Measurements from ENCODE around the gene PMM1.

PMM1 gene

DNA sequence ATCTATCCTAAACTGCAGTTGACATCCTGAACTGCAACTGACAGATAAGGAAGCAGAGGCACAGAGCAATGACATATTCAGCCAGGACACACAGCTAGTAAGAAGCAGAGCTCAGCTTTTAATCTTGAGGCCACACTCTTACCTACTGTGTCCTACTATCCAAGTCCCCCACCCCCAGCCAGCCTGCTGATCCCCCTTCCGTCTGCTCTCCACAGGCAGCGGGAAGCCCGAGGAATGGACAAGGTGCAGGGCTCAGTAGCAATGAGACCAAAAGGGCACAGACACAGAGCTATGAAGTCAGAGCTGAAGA lies 49.7 kb downstream of the PMM1 start:
- DNase-seq (ENCODE audit: insufficient read length, low spot score) (no peak), FAIRE-seq (no peak)

DNA sequence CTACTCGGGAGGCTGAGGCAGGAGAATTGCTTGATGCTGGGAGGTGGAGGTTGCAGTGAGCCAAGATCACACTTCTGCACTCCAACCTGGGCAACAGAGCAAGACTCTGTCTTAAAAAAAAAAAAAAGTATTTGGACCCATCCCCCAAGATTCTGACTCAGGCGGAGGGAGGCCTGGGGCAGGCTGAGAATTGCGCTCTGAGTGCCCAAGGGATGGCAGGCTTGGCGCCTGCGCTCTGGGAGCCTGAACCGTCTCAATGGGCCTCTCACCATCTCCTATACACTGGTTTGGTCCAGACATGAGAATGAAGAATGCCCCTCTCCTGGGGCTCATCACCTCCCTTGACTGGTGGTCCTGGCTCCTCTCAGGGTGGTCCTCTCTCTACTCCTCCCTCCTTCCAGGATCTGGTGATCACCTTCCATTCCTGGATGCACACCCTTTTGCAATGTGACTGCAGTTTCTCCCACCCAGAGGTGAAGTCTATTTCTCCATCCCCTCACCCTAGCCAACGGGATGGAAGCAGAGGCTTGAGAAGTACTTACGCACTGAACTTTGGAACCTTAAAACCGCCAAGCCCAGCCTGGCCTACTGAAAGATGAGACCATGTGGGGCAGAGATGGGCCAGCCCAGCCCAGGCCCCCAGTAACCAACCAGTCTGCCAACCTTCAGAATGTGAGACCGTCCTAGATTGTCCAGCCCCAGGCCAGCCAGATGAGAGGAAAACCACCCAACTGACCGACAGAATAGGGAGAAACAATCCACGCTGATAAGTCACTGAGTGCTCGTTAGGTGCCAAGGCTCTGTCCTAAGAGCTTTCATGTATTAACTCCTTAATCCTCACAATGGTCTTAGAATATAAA lies 50.3 kb downstream of the PMM1 start:
- DNase-seq (ENCODE audit: insufficient read length, low spot score) = no peak

DNA sequence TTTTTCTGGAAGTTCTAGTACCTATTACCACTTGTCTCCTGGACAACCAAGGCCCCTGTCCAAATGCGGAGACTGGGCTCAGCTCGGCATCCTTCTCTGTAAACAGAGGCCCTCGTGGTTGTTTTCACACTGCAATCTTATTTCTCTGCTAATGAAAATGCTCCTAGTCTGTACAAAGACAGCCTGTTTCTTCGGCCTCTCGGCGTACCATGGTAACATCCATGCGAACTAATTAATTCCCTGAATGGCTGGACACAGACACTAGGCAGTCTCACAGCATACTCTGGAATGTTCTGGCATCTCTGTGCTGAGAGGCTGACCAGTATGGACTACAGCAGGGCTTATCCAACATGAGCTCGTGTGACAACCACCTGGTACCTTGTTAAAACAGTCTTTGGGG lies 51.1 kb downstream of the PMM1 start:
- DNase-seq (ENCODE audit: insufficient read length, low spot score) = no peak
- no peak for FAIRE-seq

More for the DNA sequence above, 50.3 kb downstream of the PMM1 start:
- no peak for FAIRE-seq

DNA sequence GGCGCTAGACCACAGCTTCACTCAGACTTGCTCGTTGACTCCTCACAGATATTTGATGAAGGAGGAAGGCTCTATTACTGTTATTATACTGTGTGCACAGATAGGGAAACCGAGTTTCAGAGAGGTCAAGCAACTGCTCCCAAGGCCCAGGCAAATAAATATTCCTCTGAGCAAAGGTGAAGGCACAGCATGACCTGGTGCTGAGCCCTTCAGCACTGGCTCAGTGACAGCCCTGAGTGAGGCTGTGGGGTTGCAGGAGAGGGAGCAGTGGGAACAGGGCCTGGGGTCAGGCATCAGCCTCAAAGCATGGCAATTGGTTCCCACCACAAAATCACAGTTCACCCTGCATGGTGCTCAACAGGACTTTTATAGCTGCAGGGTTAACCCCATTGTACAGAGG lies 52.4 kb downstream of the PMM1 start:
- no peak for DNase-seq (ENCODE audit: insufficient read length, low spot score)
- no peak for FAIRE-seq

DNA sequence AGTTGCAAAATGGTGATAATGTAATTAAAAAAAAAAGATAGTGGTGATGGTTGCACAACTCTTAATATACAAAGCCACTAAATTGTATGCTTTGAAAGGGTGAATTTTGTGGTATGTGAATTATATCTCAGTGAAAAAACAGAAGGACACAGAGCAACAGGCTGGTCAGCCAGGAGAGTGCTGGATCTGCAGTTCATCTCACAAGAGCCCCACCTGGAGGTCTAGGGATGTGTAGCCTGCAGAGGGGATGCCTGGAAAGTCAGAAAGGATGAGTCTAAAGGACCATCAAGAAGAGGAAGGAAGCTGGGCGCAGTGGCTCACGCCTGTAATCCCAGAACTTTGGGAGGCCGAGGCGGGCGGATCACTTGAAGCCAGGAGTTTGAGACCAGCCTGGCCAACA lies 54.4 kb downstream of the PMM1 start:
- DNase-seq (ENCODE audit: insufficient read length, low spot score) = no peak
- FAIRE-seq = no peak

DNA sequence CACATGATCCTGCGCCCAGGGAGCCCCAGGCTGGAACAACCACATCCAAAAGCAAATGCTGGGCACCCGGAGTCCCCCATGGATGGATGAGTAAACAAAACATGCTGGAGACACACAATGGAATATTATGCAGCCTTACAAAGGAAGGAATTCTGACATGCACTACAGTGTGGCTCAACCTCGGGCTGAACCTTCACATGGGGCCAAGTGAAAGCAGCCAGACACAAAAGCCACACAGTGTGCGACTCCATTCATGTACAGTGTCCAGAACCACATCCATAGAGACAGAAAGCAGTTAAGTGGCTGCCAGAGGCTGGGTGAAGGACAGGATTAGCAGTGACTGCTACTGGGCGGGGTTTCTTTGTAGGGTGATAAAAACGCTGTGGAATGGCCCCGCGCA lies 55.4 kb downstream of the PMM1 start:
- FAIRE-seq (no peak), DNase-seq (ENCODE audit: insufficient read length, low spot score) (no peak)

DNA sequence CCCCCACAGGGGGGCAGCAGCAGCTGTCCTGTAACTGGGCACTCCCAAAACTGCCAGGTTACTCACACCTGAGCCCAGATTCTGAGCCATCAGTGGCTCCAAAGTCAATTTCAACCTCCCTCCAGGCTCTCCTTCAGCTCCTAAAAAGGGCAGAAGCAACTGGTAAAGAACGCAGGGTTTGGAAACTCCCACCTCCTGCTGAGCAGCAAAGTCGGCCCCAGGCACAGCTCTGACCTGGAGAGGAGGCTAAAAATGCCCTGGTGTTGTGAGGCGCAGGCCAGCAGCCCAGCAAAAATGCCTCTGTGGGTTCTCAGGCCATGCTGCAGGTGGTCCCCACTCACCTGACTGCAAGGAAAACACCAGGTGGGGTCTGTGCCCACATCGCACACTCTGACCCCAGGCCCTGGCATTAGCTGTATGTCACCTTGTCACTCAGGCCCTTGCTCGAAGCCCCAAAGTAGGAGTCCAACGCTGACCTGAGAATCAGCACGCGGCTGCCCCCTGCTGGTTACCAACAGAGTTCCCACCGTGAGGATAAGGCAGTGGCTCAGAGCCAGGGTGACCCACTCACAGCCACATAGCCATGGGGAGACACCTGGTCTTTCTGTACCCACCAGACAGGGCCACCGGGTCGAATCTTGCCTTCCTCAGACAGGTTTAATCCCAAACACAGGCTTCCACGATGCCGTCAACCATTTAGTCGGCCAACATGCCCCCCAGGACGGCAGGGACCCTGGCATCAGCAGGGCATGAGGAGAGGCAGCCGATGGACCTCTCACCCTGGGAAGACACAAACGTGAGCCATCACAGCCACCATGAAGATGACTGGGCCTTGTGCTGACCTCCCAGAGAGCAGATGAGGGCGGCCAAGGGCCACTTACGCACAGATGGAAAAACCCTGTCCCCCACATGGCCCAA lies 56.5 kb downstream of the PMM1 start:
- FAIRE-seq (no peak), DNase-seq (ENCODE audit: insufficient read length, low spot score) (peak; percentile 52)

DNA sequence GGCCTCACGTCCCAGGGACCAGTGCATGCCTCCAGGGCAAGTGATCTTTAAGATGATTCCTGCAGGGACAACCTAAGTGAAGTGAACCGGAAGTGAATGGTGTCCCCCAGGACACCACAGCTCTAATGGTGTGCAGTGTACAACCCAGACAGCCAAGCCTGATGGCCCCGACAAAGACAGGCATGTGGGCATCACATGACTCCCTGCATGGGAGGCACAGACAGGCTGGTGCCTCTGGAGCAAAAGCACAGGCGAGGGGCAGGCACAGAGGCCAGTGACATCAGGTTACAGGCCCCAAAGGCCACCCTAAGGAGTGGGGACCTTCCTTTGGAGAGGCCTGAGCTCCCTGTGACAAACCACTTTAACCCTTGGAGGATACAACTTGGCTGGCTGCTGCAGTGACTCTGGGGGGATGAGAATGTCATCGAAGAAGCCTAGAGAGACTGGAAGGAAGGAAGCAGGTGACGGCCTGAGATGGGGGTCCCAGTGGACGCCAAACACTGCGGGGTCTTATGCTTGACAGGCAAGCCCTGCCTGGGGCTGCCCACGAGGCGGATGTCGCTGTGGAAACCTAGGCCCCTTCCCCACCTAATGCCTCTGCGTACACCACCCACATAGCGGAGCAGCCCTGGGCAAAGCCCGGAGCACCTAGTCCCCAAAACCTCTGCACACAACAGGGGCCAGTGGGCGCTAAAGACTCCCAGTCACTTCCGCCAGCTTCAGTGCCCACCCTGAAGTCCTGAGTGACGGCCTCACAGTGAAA lies 57.7 kb downstream of the PMM1 start:
- FAIRE-seq = no peak
- no peak for DNase-seq (ENCODE audit: insufficient read length, low spot score)

DNA sequence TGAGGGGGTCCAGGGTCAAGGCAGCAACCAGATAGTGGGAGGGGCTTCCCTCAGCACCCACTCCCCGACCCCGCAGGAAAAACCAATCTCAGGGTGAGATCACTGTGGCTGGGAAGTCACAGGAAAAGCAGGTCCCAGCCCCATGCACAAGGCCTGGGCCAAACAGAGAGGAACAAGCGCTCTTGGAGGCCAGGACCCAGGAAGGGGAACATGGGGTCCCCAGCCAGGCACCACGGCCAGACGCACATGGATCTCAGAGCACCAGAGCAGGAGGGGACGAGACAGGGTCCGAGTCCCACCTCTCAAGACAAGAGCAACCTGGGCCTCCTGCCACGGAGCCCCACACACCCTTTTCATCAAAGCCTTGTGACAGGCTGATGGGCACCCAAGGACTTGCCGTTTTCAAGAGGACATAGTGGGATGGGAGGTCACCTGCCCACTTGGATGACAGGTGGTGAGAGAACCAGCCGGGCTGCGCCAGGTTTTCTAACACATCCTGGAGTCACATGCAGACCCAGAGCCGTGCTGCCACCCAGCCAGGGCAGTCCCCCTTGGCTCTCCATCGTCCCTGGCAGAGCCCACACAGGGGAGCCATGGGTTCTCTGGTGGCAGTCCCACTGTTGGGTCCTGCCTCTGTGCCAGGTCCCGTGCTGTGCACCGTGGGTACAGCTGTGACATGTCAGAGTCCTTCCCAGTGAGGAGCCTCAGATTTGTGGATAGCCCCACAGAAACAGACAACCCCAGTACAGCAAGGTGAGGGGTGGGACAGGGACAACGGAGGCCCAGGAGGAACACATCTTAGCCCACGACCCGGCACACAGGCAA lies 58.5 kb downstream of the PMM1 start:
- DNase-seq (ENCODE audit: insufficient read length, low spot score) (no peak), FAIRE-seq (no peak)

DNA sequence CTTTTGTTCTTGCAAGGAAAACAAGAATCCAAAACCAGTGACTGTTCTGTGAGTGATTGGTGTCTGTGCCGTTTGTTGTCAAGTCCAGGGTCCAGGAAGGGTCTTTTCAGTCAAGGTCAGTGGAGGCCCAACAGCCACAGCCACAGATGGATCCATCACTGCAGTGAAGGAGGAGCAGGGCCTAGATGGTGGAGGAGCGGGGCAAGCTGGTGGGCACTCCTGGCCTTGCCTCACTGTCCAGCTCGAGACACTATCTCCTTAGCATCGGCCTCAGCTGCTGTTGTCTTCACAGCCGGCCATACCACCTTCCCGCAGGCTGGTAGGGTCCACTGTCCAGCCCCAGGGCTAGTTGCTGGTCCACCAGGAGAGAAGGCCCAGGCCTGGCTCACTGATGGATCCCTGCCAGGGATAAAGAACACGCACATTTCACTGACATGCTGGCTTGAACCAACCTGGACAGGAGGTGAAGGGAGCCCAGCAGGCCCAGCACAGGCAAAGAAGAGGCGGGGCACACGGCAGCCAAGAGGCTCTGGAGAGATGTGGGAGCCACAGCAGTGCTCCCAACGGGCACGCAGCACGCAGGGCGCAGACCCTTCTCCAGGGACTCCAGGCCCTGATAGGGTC lies 60.6 kb downstream of the PMM1 start:
- no peak for DNase-seq (ENCODE audit: insufficient read length, low spot score)
- no peak for FAIRE-seq

DNA sequence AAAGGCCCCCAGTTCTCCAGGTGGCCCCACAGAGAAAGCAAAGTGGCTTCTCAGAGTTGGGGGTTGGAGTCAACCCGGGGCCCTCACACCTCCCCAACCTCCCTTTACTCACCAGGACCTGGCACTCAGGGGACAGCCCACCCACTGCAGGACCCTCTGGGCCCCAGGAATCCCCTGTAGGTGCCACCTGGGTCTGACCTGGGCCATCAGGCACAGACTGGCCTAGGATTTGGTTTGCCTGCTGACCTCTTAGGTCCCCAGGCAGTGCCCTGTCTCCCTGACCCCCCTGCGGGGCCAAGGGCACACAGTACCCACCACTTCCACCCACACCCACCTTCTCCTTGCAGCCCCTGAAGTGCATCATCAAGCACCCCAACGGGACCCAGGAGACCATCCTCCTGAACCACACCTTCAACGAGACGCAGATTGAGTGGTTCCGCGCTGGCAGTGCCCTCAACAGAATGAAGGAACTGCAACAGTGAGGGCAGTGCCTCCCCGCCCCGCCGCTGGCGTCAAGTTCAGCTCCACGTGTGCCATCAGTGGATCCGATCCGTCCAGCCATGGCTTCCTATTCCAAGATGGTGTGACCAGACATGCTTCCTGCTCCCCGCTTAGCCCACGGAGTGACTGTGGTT lies 61.4 kb downstream of the PMM1 start:
- no peak for FAIRE-seq

More for the DNA sequence above, 61.4 kb downstream of the PMM1 start:
- no peak for DNase-seq (ENCODE audit: insufficient read length, low spot score)

All from HTR-8/SVneo (cell line).